ENCODE data around the gene USB1.

Gene USB1

GRCh38 chr16:57959121-57959520 is 42.1 kb upstream of the USB1 start:
- DNase-seq (ENCODE audit: insufficient read length, low spot score) = no peak
- FAIRE-seq = no peak
- TF ChIP-seq POLR2A (IDR thresholded peaks at IDR 0.05; ENCODE audit: low read depth, low read length) = no peak
- TF ChIP-seq TAF1 (IDR thresholded peaks at IDR 0.05; ENCODE audit: low read depth, low read length) = no peak

GRCh38 chr16:57959804-57960203 is 41.4 kb upstream of the USB1 start:
- no peak for TF ChIP-seq POLR2AphosphoS5 (IDR thresholded peaks at IDR 0.05; ENCODE audit: low read depth, low read length)
- TF ChIP-seq SPI1 (IDR thresholded peaks at IDR 0.05; ENCODE audit: low read depth, low read length) = no peak
- no peak for TF ChIP-seq TAF1 (IDR thresholded peaks at IDR 0.05; ENCODE audit: low read depth, low read length)
- TF ChIP-seq POU2F2 (IDR thresholded peaks at IDR 0.05; ENCODE audit: low read depth, low read length) = no peak
- TF ChIP-seq PAX5 (IDR thresholded peaks at IDR 0.05; ENCODE audit: insufficient read depth, low read length, severe bottlenecking) = no peak
- TF ChIP-seq POLR2A (IDR thresholded peaks at IDR 0.05; ENCODE audit: low read depth, low read length) = no peak
- DNase-seq (ENCODE audit: insufficient read length, low spot score) = no peak
- no peak for FAIRE-seq

GRCh38 chr16:57960310-57960709 is 40.9 kb upstream of the USB1 start:
- FAIRE-seq (no peak), DNase-seq (ENCODE audit: insufficient read length, low spot score) (no peak)
- TF ChIP-seq SPI1 (IDR thresholded peaks at IDR 0.05; ENCODE audit: low read depth, low read length) (no peak), TAF1 (IDR thresholded peaks at IDR 0.05; ENCODE audit: low read depth, low read length) (no peak), POLR2A (IDR thresholded peaks at IDR 0.05; ENCODE audit: low read depth, low read length) (no peak), POLR2AphosphoS5 (IDR thresholded peaks at IDR 0.05; ENCODE audit: low read depth, low read length) (no peak), POU2F2 (IDR thresholded peaks at IDR 0.05; ENCODE audit: low read depth, low read length) (no peak), PAX5 (IDR thresholded peaks at IDR 0.05; ENCODE audit: insufficient read depth, low read length, severe bottlenecking) (no peak)

GRCh38 chr16:57960826-57961472 is 40.3 kb upstream of the USB1 start:
- no peak for DNase-seq (ENCODE audit: insufficient read length, low spot score)
- FAIRE-seq = no peak

GRCh38 chr16:57961538-57961937 is 39.7 kb upstream of the USB1 start:
- FAIRE-seq (no peak), DNase-seq (ENCODE audit: insufficient read length, low spot score) (no peak)
- TF ChIP-seq POLR2AphosphoS5 (IDR thresholded peaks at IDR 0.05; ENCODE audit: low read depth, low read length) = no peak
- no peak for TF ChIP-seq POLR2A (IDR thresholded peaks at IDR 0.05; ENCODE audit: low read depth, low read length)
- no peak for TF ChIP-seq SPI1 (IDR thresholded peaks at IDR 0.05; ENCODE audit: low read depth, low read length)
- TF ChIP-seq POU2F2 (IDR thresholded peaks at IDR 0.05; ENCODE audit: low read depth, low read length) = no peak
- no peak for TF ChIP-seq TAF1 (IDR thresholded peaks at IDR 0.05; ENCODE audit: low read depth, low read length)
- TF ChIP-seq PAX5 (IDR thresholded peaks at IDR 0.05; ENCODE audit: insufficient read depth, low read length, severe bottlenecking) = no peak

More at GRCh38 chr16:57960826-57961472, 40.3 kb upstream of the USB1 start:
- TF ChIP-seq POLR2A (IDR thresholded peaks at IDR 0.05; ENCODE audit: low read depth, low read length) (no peak), SPI1 (IDR thresholded peaks at IDR 0.05; ENCODE audit: low read depth, low read length) (no peak), PAX5 (IDR thresholded peaks at IDR 0.05; ENCODE audit: insufficient read depth, low read length, severe bottlenecking) (no peak), TAF1 (IDR thresholded peaks at IDR 0.05; ENCODE audit: low read depth, low read length) (no peak), POU2F2 (IDR thresholded peaks at IDR 0.05; ENCODE audit: low read depth, low read length) (no peak), POLR2AphosphoS5 (IDR thresholded peaks at IDR 0.05; ENCODE audit: low read depth, low read length) (no peak)

- DNase-seq (ENCODE audit: insufficient read length, low spot score) (no peak), FAIRE-seq (no peak)
- no peak for TF ChIP-seq POLR2AphosphoS5 (IDR thresholded peaks at IDR 0.05; ENCODE audit: low read depth, low read length)
- no peak for TF ChIP-seq SPI1 (IDR thresholded peaks at IDR 0.05; ENCODE audit: low read depth, low read length)
- no peak for TF ChIP-seq POLR2A (IDR thresholded peaks at IDR 0.05; ENCODE audit: low read depth, low read length)
- no peak for TF ChIP-seq TAF1 (IDR thresholded peaks at IDR 0.05; ENCODE audit: low read depth, low read length)
- no peak for TF ChIP-seq POU2F2 (IDR thresholded peaks at IDR 0.05; ENCODE audit: low read depth, low read length)
- no peak for TF ChIP-seq PAX5 (IDR thresholded peaks at IDR 0.05; ENCODE audit: insufficient read depth, low read length, severe bottlenecking)
These were observed 39.2 kb upstream of the USB1 start for GRCh38 chr16:57962046-57962445.

GRCh38 chr16:57962756-57963155 is 38.5 kb upstream of the USB1 start:
- no peak for FAIRE-seq
- no peak for DNase-seq (ENCODE audit: insufficient read length, low spot score)
- no peak for TF ChIP-seq PAX5 (IDR thresholded peaks at IDR 0.05; ENCODE audit: insufficient read depth, low read length, severe bottlenecking)
- TF ChIP-seq POLR2AphosphoS5 (IDR thresholded peaks at IDR 0.05; ENCODE audit: low read depth, low read length) = no peak
- TF ChIP-seq POLR2A (IDR thresholded peaks at IDR 0.05; ENCODE audit: low read depth, low read length) = no peak
- no peak for TF ChIP-seq TAF1 (IDR thresholded peaks at IDR 0.05; ENCODE audit: low read depth, low read length)
- no peak for TF ChIP-seq POU2F2 (IDR thresholded peaks at IDR 0.05; ENCODE audit: low read depth, low read length)
- TF ChIP-seq SPI1 (IDR thresholded peaks at IDR 0.05; ENCODE audit: low read depth, low read length) = no peak

- FAIRE-seq = no peak
- no peak for TF ChIP-seq POU2F2 (IDR thresholded peaks at IDR 0.05; ENCODE audit: low read depth, low read length)
- TF ChIP-seq POLR2AphosphoS5 (IDR thresholded peaks at IDR 0.05; ENCODE audit: low read depth, low read length) = no peak
- no peak for TF ChIP-seq POLR2A (IDR thresholded peaks at IDR 0.05; ENCODE audit: low read depth, low read length)
- no peak for TF ChIP-seq SPI1 (IDR thresholded peaks at IDR 0.05; ENCODE audit: low read depth, low read length)
- TF ChIP-seq TAF1 (IDR thresholded peaks at IDR 0.05; ENCODE audit: low read depth, low read length) = no peak
- no peak for TF ChIP-seq PAX5 (IDR thresholded peaks at IDR 0.05; ENCODE audit: insufficient read depth, low read length, severe bottlenecking)
- no peak for DNase-seq (ENCODE audit: insufficient read length, low spot score)
These were observed 37.0 kb upstream of the USB1 start for GRCh38 chr16:57964157-57964700.

- DNase-seq (ENCODE audit: insufficient read length, low spot score) = no peak
- TF ChIP-seq SPI1 (IDR thresholded peaks at IDR 0.05; ENCODE audit: low read depth, low read length) (no peak), POLR2A (IDR thresholded peaks at IDR 0.05; ENCODE audit: low read depth, low read length) (no peak), POLR2AphosphoS5 (IDR thresholded peaks at IDR 0.05; ENCODE audit: low read depth, low read length) (no peak), PAX5 (IDR thresholded peaks at IDR 0.05; ENCODE audit: insufficient read depth, low read length, severe bottlenecking) (no peak), POU2F2 (IDR thresholded peaks at IDR 0.05; ENCODE audit: low read depth, low read length) (no peak), TAF1 (IDR thresholded peaks at IDR 0.05; ENCODE audit: low read depth, low read length) (no peak)
- no peak for FAIRE-seq
These were observed 34.9 kb upstream of the USB1 start for GRCh38 chr16:57966204-57966771.
